GM23338 (cell line): ENCODE measurements around the gene WNT6. TPM values are rescaled to one million over a fixed set of nuclear protein-coding genes. Genes with fewer than 3 reads are reported as not detected.

Source experiments
- ATAC-seq: fragments of 200-7000 bp; cut with Tn5 transposase; 3 replicates; pipeline ENCODE4 v1.9.1; 2020
- DNase-seq: peaks from one replicate; pipeline ENCODE4 v3.0.0-alpha.2; 2015; ENCODE audit warnings: low spot score
- H2AFZ ChIP-seq: fragments of 200-600 bp; sonication (generic); 2 replicates; pipeline ENCODE4 v1.8.0; 2016; ENCODE audit warnings: antibody characterized with exemption, mild to moderate bottlenecking, moderate library complexity
- H3F3A ChIP-seq: fragments of 200-600 bp; sonication (generic); replicated peaks from 2 replicates; pipeline ENCODE4 v1.8.0; 2017; ENCODE audit warnings: antibody characterized with exemption, mixed run types, low read depth
- H3K27ac ChIP-seq: fragments of 200-600 bp; sonication (generic); 2 replicates; pipeline ENCODE4 v1.6.1; 2016; ENCODE audit warnings: low read depth
- H3K27me3 ChIP-seq: fragments of 200-600 bp; sonication (generic); 2 replicates; pipeline ENCODE4 v1.8.0; 2016; ENCODE audit warnings: mild to moderate bottlenecking, mixed run types, moderate library complexity; ENCODE audit not compliant: insufficient read depth
- H3K36me3 ChIP-seq: fragments of 200-600 bp; sonication (generic); 2 replicates; pipeline ENCODE4 v1.8.0; 2016; ENCODE audit warnings: mild to moderate bottlenecking; ENCODE audit not compliant: insufficient read depth
- H3K4me1 ChIP-seq: fragments of 200-600 bp; sonication (generic); 2 replicates; pipeline ENCODE4 v1.8.0; 2016; ENCODE audit warnings: mild to moderate bottlenecking, moderate library complexity; ENCODE audit not compliant: insufficient read depth
- H3K4me2 ChIP-seq: fragments of 200-600 bp; sonication (generic); 2 replicates; pipeline ENCODE4 v1.7.1; 2017; ENCODE audit warnings: mixed run types
- H3K4me3 ChIP-seq: fragments of 200-600 bp; sonication (generic); 2 replicates; pipeline ENCODE4 v1.6.1; 2016; ENCODE audit warnings: mixed run types
- H3K79me2 ChIP-seq: fragments of 200-600 bp; sonication (generic); replicated peaks from 2 replicates; pipeline ENCODE4 v1.8.0; 2017; ENCODE audit warnings: mild to moderate bottlenecking; ENCODE audit not compliant: insufficient read depth
- H3K9me2 ChIP-seq: fragments of 200-600 bp; sonication (generic); 2 replicates; pipeline ENCODE4 v1.8.0; 2017; ENCODE audit not compliant: insufficient read depth
- H4K20me1 ChIP-seq: fragments of 200-600 bp; sonication (generic); replicated peaks from 2 replicates; pipeline ENCODE4 v1.8.0; 2017; ENCODE audit warnings: mild to moderate bottlenecking; ENCODE audit not compliant: insufficient read depth
- H3K27ac Mint-ChIP-seq: 2 replicates; pipeline ENCODE4 v1.8.0; 2020; ENCODE audit warnings: inconsistent platforms, mild to moderate bottlenecking, moderate library complexity, mixed read lengths
- H3K27me3 Mint-ChIP-seq: 3 replicates; pipeline ENCODE4 v1.8.0; 2022; ENCODE audit warnings: low read depth, mild to moderate bottlenecking, moderate library complexity, mixed read lengths, inconsistent platforms; ENCODE audit not compliant: insufficient read depth, poor library complexity
- H3K36me3 Mint-ChIP-seq: 3 replicates; pipeline ENCODE4 v1.8.0; 2021; ENCODE audit warnings: low read depth, mild to moderate bottlenecking, inconsistent platforms, moderate library complexity, mixed read lengths
- H3K4me1 Mint-ChIP-seq: 3 replicates; pipeline ENCODE4 v1.8.0; 2020; ENCODE audit warnings: mild to moderate bottlenecking, inconsistent platforms, mixed read lengths
- H3K4me3 Mint-ChIP-seq: 3 replicates; pipeline ENCODE4 v1.8.0; 2021; ENCODE audit warnings: moderate library complexity, mild to moderate bottlenecking, inconsistent platforms, mixed read lengths
- H3K9me3 Mint-ChIP-seq: 3 replicates; pipeline ENCODE4 v1.8.0; 2020; ENCODE audit warnings: moderate library complexity, mild to moderate bottlenecking, inconsistent platforms, mixed read lengths
- CREB1 ChIP-seq: fragments of 250-450 bp; sonication (Bioruptor Pico); IDR thresholded peaks from 2 replicates; pipeline ENCODE4 v1.5.0; 2020; ENCODE audit warnings: low read depth, mild to moderate bottlenecking, moderate library complexity
- CTCF ChIP-seq, 2 experiments: fragments of 200-600 bp in 1 of 2; sonication (generic) in 1 of 2; conservative IDR thresholded peaks; 2 replicates each; pipeline versions ENCODE4 v1.5.1 to v1.6.1; 2016 to 2017; ENCODE audit warnings: antibody characterized with exemption in 2 of 2, low read depth in 2 of 2, mild to moderate bottlenecking in 2 of 2, moderate library complexity in 1 of 2
- ETS1 ChIP-seq: IDR thresholded peaks from 2 replicates; pipeline ENCODE4 v1.6.1; 2016; ENCODE audit warnings: antibody characterized with exemption
- EZH2 ChIP-seq: fragments of 200-600 bp; sonication (generic); IDR thresholded peaks from one replicate; pipeline ENCODE4 v1.8.0; 2017; ENCODE audit warnings: antibody characterized with exemption, mild to moderate bottlenecking, low read depth; ENCODE audit not compliant: unreplicated experiment
- EZH2phosphoT487 ChIP-seq: fragments of 200-600 bp; sonication (generic); IDR thresholded peaks from one replicate; pipeline ENCODE4 v1.8.1; 2018; ENCODE audit warnings: antibody characterized with exemption; ENCODE audit not compliant: unreplicated experiment
- JUNB ChIP-seq: IDR thresholded peaks from one replicate; pipeline ENCODE4 v1.6.1; 2016; ENCODE audit warnings: antibody characterized with exemption; ENCODE audit not compliant: unreplicated experiment
- NANOG ChIP-seq: IDR thresholded peaks from 2 replicates; pipeline ENCODE4 v1.6.1; 2016; ENCODE audit warnings: antibody characterized with exemption, borderline replicate concordance
- POLR2AphosphoS5 ChIP-seq: IDR thresholded peaks from 2 replicates; pipeline ENCODE4 v1.6.1; 2016; ENCODE audit warnings: antibody characterized with exemption, low read depth
- ZNF114 ChIP-seq: fragments of 250-450 bp; sonication (Bioruptor Pico); IDR thresholded peaks from 2 replicates; pipeline ENCODE4 v1.5.0; 2020; ENCODE audit warnings: mild to moderate bottlenecking, moderate library complexity
- ZNF331 ChIP-seq: fragments of 250-450 bp; sonication (Bioruptor Pico); IDR thresholded peaks from 2 replicates; pipeline ENCODE4 v1.5.0; 2020; ENCODE audit warnings: low read depth, mild to moderate bottlenecking, moderate library complexity
- polyA plus RNA-seq: library from polyadenylated mRNA; unstranded; fragments of >200 nt; fragmentation: Nextera tagmentation; extraction: Ambion mirVana; gene quantifications from 2 replicates; pipeline ENCODE4 v1.2.1, GENCODE V29; 2016
- total RNA-seq: library from RNA; depleted of rRNA; stranded (reverse); fragments of >200 nt; shearing (Covaris generic); gene quantifications from 2 replicates; pipeline ENCODE4 v1.2.3, GENCODE V29; 2014
- TF ChIP-seq, protein P1 (sequence below): IDR thresholded peaks from one replicate; pipeline ENCODE4 v1.6.1; 2018; ENCODE audit warnings: antibody characterized with exemption; ENCODE audit not compliant: unreplicated experiment

WNT6 gene
- total and polyA plus RNA-seq, 2 experiments from 2014 or later: not detected

DNA sequence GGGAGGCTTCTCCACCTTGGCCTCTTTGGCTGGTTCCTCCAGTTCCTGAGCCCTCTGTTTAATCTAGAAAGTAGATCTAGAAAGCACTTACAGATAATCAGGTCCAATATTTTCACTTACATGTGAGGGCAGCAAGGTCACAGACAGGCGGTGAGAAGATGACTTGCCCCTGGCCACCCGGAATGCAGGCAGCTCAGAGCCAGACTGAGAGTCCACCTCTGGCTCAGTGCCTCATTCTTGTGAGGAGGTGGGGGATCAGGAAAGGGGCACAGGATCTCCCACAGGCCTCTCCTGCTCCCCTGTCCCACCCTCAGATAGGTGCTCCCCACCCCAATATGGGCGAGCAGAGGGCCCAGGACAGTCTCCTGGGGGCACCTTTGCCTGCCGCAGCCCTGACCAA is 5.8 kb downstream of the WNT6 start:
- no peaks in the 10 kb centered on the region for H3K79me2 ChIP-seq
- no peaks in the 10 kb centered on the region for H3K9me2 ChIP-seq
- no peaks in the 10 kb centered on the region; the same call in 2 of the 3 replicates for H3K36me3 Mint-ChIP-seq
- peaks cover 97% of the 10 kb centered on the region for H3K27me3 Mint-ChIP-seq
- no peak overlapping the region for H2AFZ ChIP-seq
- H3K27ac Mint-ChIP-seq: no peak overlapping the region
- H3K4me2 ChIP-seq: no peak overlapping the region
- H3K36me3 ChIP-seq: no peaks in the 10 kb centered on the region
- H3K27ac ChIP-seq: no peak overlapping the region
- peaks cover 10% of the 10 kb centered on the region for H3K4me1 ChIP-seq
- ATAC-seq (no peak), DNase-seq (no peak)
- TF ChIP-seq EZH2phosphoT487 (no peak), CTCF (conservative IDR thresholded peaks at IDR 0.05; ENCODE audit: low read depth in 2 of 2) (no peak), ZNF331 (CRISPR knock-in tag) (no peak), ETS1 (no peak), NANOG (no peak), JUNB (no peak), ZNF114 (CRISPR knock-in tag) (no peak), CREB1 (CRISPR knock-in tag) (no peak), POLR2AphosphoS5 (no peak), EZH2 (no peak)
- TF ChIP-seq, protein P1, sequence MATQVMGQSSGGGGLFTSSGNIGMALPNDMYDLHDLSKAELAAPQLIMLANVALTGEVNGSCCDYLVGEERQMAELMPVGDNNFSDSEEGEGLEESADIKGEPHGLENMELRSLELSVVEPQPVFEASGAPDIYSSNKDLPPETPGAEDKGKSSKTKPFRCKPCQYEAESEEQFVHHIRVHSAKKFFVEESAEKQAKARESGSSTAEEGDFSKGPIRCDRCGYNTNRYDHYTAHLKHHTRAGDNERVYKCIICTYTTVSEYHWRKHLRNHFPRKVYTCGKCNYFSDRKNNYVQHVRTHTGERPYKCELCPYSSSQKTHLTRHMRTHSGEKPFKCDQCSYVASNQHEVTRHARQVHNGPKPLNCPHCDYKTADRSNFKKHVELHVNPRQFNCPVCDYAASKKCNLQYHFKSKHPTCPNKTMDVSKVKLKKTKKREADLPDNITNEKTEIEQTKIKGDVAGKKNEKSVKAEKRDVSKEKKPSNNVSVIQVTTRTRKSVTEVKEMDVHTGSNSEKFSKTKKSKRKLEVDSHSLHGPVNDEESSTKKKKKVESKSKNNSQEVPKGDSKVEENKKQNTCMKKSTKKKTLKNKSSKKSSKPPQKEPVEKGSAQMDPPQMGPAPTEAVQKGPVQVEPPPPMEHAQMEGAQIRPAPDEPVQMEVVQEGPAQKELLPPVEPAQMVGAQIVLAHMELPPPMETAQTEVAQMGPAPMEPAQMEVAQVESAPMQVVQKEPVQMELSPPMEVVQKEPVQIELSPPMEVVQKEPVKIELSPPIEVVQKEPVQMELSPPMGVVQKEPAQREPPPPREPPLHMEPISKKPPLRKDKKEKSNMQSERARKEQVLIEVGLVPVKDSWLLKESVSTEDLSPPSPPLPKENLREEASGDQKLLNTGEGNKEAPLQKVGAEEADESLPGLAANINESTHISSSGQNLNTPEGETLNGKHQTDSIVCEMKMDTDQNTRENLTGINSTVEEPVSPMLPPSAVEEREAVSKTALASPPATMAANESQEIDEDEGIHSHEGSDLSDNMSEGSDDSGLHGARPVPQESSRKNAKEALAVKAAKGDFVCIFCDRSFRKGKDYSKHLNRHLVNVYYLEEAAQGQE: no peak
- H3K4me1 Mint-ChIP-seq: peaks cover 12% of the 10 kb centered on the region
- H3K4me3 Mint-ChIP-seq: no peak overlapping the region
- 0 out of 2 replicates have a peak, but pooled peaks cover 2% of the 10 kb centered on the region for H4K20me1 ChIP-seq
- H3K27me3 ChIP-seq: peaks cover 97% of the 10 kb centered on the region
- no peak overlapping the region for H3K4me3 ChIP-seq
- 0 out of 2 replicates have a peak, but pooled peaks cover 7% of the 10 kb centered on the region for H3F3A ChIP-seq
- no peaks in the 10 kb centered on the region; the same call in 2 of the 3 replicates for H3K9me3 Mint-ChIP-seq
